Measurements from ENCODE around the gene ITPR2.
"Not testable (repeated sequence)": the region's sequence is repeated elsewhere in the genome, so short reads cannot be mapped to it uniquely, and the experiment has no call there.

The ITPR2 gene

GRCh38 chr12:26496170-26496569 lies 336.8 kb downstream of the ITPR2 start:
- DNase-seq: no peak

DNA sequence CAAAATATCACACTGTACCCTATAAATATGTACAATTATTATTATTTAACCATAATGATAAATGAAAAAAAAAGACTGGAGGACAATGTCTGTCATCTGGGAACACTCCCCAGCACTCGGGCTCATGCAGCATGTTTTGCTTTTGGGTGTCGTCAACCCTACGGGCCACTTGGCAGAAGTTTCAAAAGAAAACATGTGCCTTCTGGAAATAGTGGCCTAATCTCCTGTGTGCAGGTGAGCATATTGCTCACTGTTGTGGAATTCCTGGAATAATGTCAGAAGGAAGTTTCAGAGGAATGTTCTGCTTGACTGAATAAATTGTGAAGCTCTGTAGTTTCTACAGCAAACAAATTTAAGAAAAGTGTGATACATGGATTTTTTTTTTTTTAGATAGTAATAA lies 339.3 kb downstream of the ITPR2 start:
- DNase-seq: no peak

DNA sequence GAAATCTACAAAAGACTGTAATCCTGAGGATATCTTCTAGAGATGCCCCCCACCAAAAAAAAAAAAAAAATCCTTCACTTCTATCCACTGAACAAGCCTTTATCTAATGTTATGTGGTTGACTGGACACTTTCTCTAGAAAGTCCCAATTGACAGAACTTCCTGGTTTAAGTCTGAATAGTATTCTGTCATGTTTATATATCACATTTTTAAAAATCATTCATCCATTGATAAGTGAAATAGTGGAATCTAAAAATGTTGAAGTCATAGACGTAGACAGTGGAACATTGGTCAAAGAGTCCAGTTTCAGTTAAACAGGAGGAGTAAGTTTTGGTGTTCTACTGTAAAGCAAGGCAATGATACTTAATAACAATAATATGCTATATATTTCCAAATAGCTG lies 340.6 kb downstream of the ITPR2 start:
- DNase-seq: no peak

GRCh38 chr12:26489908-26490307 lies 343.1 kb downstream of the ITPR2 start:
- DNase-seq: no peak

- DNase-seq: no peak
Observed at GRCh38 chr12:26488351-26488750, 344.6 kb downstream of the ITPR2 start.

DNA sequence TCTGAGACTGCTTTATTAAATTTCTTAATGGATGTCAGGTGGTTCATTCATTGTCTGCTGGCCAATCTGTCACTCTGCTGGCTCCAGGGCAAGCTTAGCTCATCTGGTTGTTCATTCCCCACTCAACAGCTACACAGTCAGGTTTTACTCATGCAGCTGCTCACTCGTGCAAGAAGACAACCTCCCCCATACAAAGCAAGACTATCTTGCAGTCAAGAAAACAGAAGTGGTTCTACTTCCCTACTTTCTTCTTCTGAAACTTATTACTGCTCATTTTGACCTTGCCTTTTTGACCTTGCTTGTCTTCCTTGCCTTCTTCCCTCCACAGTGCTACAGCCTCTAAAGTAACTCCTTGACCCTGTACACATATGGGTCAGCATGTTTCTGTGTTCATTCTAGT lies 359.7 kb downstream of the ITPR2 start:
- DNase-seq: no peak

DNA sequence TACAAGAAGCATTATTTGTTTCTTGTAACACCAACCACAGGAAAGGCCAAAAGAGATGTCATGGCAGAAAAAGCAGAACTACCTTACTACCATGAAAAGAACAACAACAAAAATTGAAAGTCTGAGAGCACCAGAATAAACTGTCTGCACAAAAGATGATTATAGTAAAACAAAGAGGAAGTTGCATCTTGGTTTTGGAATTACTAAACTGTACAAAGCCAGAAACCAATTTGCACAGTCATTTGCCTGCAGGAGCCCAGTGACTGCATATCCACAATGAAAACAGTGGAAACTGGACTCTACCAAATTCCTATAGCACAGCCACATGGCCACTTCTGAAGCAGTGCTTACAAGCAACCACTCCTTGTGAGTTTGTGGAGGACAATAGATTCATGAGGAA lies 361.4 kb downstream of the ITPR2 start:
- DNase-seq: peak; percentile 17

GRCh38 chr12:26469421-26470180 lies 363.4 kb downstream of the ITPR2 start:
- DNase-seq: no peak

GRCh38 chr12:26467351-26467750 lies 365.6 kb downstream of the ITPR2 start:
- DNase-seq: no peak

DNA sequence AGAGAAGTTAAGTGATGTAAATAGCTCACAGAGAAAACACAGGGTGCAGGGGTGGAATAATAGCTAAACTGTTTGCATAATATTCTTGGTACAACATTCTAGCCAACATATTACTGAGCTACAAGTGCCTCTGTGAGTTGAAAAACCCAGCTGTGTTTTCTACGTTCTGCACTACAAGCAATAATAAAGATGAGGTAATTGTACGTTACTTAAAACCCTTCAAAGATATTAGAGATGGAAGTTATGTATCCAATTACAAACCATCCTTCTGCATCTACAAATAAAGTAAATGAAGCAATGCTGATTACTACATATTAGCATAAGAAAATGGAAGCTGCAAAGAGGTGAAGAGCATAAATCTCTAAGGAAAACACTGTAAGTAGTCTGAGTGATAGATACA lies 366.3 kb downstream of the ITPR2 start:
- no peak for DNase-seq

DNA sequence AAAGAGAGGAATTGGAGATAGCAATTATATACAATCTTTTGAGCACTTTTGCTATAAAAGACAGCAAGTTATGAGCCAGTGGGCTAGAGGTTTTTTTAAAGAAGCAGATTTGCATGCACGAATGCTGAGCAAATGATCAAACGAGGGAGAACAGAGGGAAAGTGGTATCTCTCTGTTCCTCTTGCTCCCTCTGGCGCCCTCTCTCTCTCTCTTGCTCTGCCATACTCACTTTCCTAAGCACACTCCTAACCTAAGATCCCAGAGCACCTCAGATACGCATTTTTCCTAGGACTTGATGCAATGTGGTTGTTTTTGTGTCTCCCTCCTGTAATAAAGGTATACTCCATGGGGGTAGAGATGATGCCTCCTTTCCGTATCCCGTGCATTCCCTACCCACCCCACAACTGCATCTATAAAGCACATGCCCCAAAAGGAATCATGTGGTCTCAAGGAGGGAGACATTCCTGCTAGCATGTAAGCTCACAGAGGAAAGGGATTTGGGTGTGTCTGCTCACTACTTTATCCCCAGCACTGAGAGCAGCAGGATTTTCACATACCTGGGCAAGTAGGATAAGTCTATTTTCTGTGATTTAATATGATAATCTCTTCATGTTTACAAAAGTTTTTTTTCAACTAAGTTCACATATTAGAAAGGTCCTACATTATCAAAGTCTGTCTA lies 367.4 kb downstream of the ITPR2 start:
- no peak for DNase-seq

- no peak for DNase-seq
Observed at GRCh38 chr12:26461776-26462175, 371.2 kb downstream of the ITPR2 start.

GRCh38 chr12:26460361-26460760 lies 372.6 kb downstream of the ITPR2 start:
- DNase-seq: no peak

GRCh38 chr12:26455936-26456574 lies 376.9 kb downstream of the ITPR2 start:
- no peak for DNase-seq

GRCh38 chr12:26453246-26453645 lies 379.7 kb downstream of the ITPR2 start:
- no peak for DNase-seq

DNA sequence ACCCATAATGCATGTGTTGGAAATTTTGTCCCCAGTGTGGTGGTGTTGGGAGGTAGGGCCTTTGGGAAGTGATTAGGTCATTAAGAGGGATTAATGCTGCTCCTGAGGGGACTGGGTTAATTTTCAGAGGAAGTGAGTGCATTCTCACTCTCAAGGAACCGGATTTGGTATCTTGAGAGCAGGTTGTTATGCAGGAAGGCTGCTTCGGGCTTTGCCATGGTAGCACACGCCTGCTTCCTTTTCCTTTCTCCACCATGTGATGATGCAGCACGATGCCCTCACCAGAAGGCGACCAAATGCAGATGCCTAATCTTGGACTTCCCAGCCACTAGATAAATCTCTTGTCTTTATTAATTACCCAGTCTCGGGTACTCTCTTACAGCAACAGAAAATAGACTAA lies 380.5 kb downstream of the ITPR2 start:
- no peak for DNase-seq

DNA sequence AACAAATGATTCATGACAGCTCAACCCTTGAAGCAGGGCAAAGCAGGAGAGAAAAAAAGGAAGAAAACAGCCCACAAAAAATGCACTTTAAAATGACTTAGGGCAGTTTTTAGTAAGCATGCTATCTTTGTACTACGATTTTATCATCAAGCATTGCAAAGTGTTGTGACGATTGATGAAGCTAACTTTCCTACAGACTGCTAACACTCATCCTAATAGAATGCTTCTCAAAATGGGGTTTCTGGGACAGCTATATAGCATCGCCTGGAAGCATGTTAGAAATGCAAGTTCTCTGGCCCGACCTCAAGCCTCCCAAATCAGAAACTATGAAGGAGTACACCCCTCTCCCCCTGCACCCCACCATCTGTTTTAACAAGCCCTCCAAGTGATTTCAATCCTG lies 381.2 kb downstream of the ITPR2 start:
- DNase-seq: no peak

DNA sequence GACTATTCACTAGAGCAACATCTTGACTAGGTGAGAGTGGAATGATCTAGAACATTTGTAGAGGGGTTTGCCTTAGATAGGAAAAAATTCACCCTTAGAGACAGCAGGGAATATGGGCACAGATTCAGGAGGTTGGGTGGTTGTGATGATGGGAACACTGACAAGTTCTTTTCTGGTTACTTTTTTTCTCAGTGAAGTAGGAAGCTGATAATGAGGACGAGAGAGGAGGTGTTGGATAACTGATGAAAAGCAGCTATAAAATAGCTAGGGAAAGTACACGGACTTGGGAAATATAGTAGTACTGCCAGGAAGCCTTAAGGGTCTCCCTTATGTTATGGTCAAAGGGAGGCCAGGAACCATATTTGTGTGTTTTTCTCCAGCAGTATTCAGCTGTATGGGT lies 387.1 kb downstream of the ITPR2 start:
- no peak for DNase-seq

- DNase-seq: no peak
Observed at GRCh38 chr12:26443309-26443708, 389.7 kb downstream of the ITPR2 start.

- no peak for DNase-seq
Observed at GRCh38 chr12:26441434-26441833, 391.6 kb downstream of the ITPR2 start.

GRCh38 chr12:26435069-26435404 lies 398.0 kb downstream of the ITPR2 start:
- DNase-seq: no peak

DNA sequence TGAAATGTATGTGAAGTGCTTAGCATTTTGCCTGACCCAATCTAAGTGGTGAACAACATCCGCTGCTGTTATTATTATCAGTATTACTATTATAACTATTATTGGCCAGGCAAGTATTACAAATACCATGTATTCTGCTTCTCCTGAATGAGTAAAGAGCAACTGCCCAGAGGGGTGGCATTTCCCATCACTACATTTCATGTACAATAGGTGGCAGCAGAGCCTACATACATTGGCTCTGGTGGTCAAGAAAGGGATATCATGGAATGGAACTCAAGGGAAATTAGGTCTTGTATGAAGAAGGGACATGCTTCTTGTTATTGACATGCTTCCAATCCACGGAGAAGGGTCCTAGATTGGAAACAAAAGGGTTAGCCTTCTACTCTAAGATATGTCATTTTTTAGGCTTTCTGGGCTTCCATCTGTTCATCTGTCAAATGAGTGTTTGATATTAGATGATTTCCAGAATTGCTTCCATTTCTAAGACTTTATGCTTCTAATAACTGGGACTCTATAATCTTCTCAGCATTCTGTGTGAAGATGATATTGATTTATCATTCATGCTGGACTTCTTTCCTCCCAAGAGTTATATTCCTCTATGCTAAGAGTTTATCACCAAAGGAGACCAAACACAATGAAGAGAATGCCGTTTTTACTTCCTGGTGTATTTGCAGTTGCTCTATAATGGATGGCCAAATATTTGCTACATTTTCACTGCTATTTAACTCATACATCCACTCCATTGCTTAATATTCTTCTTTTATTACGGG lies 398.5 kb downstream of the ITPR2 start:
- peak; percentile 53 for DNase-seq

DNA sequence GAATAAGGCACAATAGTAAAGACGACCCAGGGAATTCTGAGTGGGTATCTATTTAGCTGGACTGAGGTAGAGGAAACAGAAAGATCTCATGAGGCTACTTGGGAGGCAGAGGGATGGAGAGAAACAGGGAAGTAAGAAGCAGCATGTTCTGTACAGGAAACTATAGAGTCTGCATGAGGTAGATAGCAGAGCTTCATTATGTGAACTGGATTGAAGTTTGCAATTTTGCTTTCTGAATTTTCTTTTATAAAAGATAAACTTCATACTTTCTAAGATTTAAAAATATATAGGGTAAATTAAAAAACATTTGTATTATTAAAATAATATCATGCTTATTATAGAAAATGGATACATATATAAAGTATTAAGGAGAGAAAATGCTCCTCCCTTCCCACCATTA lies 399.3 kb downstream of the ITPR2 start:
- DNase-seq: not testable (repeated sequence)

DNA sequence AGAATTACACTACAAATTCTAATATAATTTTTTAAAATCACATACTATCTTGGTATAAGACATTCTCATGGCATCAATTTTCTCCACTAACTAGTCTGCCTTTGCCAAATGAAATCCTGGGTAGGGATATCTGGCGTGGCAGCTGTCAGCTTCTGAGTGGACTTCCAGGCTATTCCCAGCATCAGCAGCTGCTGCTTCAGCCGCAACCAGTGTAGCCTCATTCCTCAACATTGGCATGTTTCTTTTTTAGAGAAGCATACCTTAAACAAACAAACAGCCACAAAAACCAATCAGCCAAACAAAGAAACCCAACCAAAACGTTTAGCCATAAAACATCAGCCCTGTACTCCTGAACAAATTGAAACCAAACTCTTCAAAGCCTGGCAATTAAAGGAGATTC lies 401.8 kb downstream of the ITPR2 start:
- no peak for DNase-seq
